Measurements from ENCODE around the gene UCN3. TPM values are rescaled to one million over a fixed set of nuclear protein-coding genes. Genes with fewer than 3 reads are reported as not detected.

The UCN3 gene
- total and polyA plus RNA-seq, 9 of the 15 experiments (the other 6 are each of a cell fraction or from before 2014, with no cell fraction given), result not detected

DNA sequence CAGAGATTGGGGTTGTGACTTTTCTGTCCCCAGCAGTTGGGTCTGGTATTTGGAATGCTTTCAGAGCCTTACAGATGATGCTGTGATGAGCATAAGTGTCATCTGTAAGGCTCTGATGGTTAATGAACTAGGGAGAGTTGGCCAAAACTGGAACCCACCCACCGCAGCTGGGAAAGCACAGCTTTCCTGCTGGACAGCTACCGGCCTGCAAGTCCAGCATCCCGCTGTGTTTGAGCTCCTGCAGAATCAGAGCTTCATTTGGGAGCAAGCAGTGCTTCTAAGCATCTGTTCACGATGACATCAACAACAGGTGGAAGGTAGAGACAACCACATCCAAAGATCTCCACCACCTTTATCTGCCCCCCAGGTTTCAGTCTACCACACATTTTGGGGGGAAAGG is 11.7 kb downstream of the UCN3 start:
- DNase-seq (ENCODE audit: extremely low read depth in 1 of 4, low spot score in 3 of 4), result no peak
- ChIA-PET CTCF (ENCODE audit: low intra/inter-chr PET ratio) (no interaction called here), POLR2A (interaction anchor here (0.7 to 1.1 kb wide), 4 partner anchors 8 to 373 kb away, joined by 3 to 6 read pairs (median 3); partner anchors contain the start of gene AKR1C2)
- Histone ChIP-seq H3K9me3 (replicated peaks; ENCODE audit: control insufficient read depth, insufficient read depth, low read depth, low read length) (0 out of 2 replicates have a peak, but pooled peaks cover 3% of the 10 kb centered on the region), H3K9ac (ENCODE audit: insufficient read depth in 1 of 2, low read depth in 2 of 2, low read length in 2 of 2) (no peak overlapping the region), H3K27ac (ENCODE audit: extremely low read depth, low read depth, low read length) (no peak overlapping the region), H3K79me2 (ENCODE audit: control insufficient read depth, insufficient read depth, low read length) (no peaks in the 10 kb centered on the region), H2AFZ (ENCODE audit: low read depth, low read length) (no peak overlapping the region), H3K27me3 (ENCODE audit: control insufficient read depth in 2 of 2, insufficient read depth in 2 of 2, low read length in 2 of 2) (peaks cover 0 to 5% of the 10 kb centered on the region in 2 experiments; a peak in 1 of 5 replicates), H3K36me3 (ENCODE audit: control insufficient read depth, insufficient read depth, low read length) (no peaks in the 10 kb centered on the region), H3K4me1 (replicated peaks in 1 of 2; ENCODE audit: control insufficient read depth in 2 of 2, insufficient read depth in 2 of 2, low read length in 2 of 2) (no peaks in the 10 kb centered on the region; a peak in 2 of 5 replicates), H3K9me1 (ENCODE audit: control insufficient read depth, insufficient read depth, low read length) (no peaks in the 10 kb centered on the region), H3K4me2 (ENCODE audit: insufficient read depth, low read length) (no peak overlapping the region), H4K20me1 (replicated peaks; ENCODE audit: control insufficient read depth, insufficient read depth, low read length) (no peaks in the 10 kb centered on the region), H3K4me3 (no peak overlapping the region)
- intact Hi-C loops (cut with micrococcal nuclease) (no loop called here), in situ Hi-C loops (cut with MboI) (no loop called here)
- ATAC-seq, result no peak
- TF ChIP-seq TAF7 (tag; IDR thresholded peaks at IDR 0.05) (no peak), REST (IDR thresholded peaks at IDR 0.05; ENCODE audit: borderline replicate concordance) (peak; percentile 69; the same call in 1 of the 2 replicates), REST (CRISPR knock-in tag; IDR thresholded peaks at IDR 0.05; ENCODE audit: low read depth) (no peak)
- BruUV-seq (replicated peaks), result no TSS peak
- 2% methylated on average over 4 of the region's 4 CpGs for WGBS (ENCODE audit: insufficient coverage, low coverage, missing lambda C conversion rate)
- no peak for FAIRE-seq
